Activated naive CD4-positive, alpha-beta T cell treated with Interleukin-2 at 50 U/mL for 16 hours (primary cell): ENCODE results near the gene TNFRSF25.
"Not testable (repeated sequence)": the region's sequence is repeated elsewhere in the genome, so short reads cannot be mapped to it uniquely, and the experiment has no call there.

Source experiments
- DNase-seq: peaks from one replicate; pipeline ENCODE4 v3.0.0-alpha.2; 2020

TNFRSF25 gene

GRCh38 chr1:6450005-6450450, 15.9 kb downstream of the TNFRSF25 start:
- no peak for DNase-seq

DNA sequence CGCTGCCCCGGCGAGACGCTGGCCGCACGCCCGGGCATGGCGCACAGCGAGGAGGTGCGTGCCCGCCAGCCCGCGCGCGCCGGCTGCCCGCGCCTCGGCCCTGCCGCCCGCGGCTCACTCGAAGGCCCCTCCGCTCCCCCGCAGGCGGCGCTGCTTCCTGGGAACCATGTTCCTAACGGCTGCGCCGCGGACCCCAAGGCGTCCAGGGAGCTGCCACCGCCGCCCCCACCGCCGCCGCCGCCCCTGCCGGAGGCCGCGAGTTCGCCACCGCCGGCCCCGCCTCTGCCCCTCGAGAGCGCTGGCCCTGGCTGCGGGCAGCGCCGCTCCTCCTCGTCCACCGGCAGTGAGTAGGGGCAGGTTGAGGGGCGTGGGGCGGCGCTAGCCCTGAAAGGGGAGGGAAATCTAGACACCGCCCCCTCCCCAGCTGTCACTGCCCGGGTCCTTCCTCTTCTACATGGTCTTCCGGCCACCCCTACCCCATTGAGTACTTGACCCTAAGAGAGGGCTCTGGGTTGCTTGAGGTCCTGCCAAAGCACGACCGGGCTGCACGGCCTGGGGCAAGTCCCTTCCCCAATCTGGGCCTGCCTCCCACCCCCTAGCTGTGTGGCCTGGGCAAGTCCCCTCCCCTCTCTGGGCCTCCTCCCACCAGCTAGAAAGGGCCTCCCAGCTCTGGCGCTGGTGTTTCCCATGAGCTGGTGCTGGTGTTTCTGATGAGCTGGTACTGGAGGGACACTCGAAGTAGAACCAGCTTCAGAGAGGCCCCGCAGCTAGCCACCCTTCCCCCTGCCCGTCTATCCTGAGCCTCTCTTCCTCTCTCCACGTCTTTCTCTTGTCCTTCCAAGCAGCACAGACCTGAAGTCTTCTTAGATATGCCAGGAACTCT, 17.0 kb downstream of the TNFRSF25 start:
- DNase-seq, result peak; percentile 52

DNA sequence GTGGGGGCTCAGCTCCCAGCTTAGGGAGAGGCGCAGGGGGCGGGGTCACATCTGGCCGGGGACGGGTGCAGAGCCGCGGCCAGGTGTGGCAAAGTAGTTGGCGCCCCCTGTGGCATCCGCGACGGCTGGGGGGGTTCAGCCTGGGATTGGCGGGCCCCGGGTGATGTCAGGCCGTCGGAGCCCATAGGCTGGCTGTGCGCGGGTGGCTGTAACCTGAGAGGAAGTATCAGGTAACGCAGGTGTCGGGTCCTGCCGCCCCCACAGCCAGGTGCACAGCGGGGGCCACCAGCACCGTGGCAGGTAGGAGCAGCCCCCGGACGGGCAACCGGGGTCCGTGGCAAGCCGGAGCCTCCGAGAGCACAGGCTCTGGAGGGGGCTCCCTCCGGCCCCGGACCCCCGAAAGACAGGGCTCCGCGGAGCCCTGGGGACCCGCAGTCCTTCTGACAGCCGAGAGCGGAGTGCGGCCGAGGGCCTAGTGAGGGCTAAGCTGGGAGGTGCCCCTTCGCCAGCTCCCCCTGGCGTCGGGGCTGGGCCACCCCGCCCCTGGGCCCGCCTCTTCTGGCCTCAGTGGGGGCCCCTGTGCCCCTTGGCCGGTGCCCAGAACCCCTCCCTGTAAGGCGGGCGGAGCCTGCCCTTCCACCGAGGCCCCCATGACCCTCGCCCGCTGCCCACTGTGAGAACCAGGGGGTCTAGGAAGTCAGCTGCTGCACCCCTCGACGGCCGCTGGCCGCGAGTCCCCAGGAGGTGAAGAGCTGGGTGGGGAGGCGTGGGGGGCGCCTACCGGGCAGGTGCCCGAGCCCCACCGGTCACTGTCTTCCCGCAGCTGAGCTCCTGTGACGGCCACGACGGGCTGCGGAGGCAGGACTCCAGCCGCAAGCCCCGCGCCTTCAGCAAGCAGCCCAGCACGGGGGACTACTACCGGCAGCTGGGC, 17.9 kb downstream of the TNFRSF25 start:
- peak; percentile 42 for DNase-seq

DNA sequence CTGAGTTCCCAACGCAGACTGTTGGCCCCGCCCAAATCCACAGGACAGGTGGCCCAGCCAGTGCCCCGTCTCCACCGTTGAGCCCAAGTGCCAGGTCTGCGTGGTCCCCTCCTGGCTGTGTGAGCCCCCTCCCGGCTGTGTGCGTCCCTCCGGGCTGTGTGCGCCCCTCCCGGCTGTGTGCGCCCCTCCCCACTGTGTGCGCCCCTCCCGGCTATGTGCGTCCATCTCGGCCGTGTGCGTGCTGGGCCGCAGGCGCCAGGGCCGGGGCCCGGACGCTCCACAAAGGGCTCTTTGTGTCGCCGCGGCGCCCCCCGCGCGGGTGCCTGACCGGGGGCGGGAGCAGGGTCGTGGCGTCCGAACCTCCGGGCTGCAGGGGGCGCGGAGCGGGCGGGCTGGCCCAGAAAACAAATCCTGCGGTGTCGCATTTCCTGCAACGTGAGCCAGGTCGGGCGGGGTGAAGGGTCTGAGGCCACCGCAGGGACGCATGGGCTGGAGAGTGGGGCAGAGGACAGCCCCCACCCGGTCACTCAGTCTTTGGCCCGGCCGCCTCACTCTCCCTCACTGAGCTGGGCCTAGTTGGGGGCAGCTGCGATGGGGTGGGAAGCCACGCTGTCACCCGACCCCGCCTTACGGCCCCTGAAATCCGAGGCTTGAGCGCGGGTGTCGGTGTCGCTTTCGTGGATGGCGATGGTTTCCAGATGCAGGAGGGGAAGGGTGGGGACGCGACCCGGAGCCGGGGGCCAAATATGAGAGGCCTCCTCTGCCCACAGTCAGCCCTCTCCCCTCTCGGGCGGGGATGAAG, 18.8 kb downstream of the TNFRSF25 start:
- no peak for DNase-seq

DNA sequence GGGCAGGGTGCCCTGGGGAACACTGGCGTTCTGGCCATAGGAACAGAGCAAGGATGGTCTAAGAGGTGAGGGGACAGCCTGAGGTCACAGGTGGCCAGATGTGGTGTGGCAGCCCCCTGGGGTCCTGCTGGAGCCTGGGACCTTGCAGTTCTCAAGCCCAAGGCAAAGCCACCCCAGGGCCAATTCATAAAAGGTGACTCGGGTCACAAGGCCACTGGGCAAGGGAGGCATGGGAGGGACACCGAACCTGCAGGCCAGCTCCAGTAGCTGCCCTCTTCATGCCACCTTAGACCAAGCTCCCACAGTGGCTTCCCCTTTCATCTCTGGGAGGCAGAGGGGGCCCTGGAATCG, 19.3 kb downstream of the TNFRSF25 start:
- no peak for DNase-seq

DNA sequence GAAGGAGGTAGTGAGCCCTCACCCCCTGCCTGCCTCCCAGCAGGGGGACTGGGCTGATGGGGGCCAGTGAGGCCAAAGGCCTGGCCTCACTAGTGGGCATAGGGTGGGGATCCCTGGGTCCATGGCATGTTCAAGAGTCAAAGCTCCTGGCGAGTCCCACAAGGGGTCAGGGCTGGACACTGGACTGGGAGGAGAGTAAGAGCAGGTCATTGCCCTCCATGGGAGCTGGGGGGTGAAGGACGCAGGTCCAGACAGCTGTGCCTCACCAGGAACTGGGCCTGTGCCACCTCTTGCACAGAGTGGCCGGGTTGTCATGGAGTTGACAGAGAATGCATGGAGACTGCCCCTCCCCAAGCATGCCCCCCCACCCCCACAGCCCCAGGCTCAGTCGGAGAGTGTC, 20.0 kb downstream of the TNFRSF25 start:
- DNase-seq, result not testable (repeated sequence)

DNA sequence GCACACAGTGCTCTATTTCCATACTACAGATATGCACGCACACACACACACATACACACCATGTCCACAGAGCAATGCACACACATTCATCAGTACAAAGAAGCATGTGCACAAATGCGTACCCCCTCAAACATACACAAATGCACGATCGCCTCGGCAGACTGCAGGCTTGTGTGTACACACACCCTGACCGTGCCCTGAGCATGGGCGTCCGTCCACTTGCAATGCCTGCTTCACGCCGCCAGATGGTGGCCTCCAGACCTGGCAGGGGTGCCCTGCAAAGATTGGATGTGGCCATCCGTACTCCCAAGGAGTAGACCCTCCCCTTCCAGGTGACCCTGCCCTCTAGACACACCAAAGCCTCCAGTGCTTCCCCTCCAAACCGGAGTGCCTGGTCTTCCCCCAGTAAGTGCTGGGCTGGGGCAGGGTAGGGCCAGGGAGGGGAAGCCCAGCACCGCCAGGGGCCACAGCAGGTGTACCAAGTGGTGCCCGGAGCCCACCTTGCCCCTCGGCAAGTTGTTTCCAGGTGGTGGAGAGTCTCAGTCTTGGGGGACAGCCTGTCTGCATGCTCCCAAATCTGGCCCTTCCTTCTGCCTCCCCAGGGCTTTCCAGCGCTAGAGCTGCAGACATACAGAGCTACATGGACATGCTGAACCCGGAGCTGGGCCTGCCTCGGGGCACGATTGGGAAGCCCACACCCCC, 20.8 kb downstream of the TNFRSF25 start:
- DNase-seq, result peak; percentile 62

- DNase-seq, result no peak
Observed at GRCh38 chr1:6444377-6444776, 21.6 kb downstream of the TNFRSF25 start.

GRCh38 chr1:6443339-6444115, 22.4 kb downstream of the TNFRSF25 start:
- DNase-seq, result no peak

DNA sequence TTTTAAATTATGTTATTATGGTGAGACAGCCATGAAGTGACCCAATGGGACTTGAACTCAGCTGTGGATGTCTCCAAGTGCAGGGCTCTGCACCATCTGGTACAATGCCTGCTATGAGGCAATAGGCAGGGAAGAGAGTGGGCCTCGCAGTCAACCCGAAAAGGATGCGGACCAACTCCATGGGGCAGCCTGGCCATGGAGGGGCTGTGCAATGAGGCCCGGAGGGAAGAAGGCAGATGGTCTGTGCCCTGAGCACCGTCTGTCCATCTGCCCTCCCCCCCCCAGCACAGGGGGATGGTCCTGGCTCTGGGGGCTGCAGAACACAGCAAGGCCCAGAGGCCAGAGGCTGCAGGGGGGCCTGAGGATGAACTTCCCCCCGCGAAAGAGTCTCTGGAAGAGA, 24.4 kb downstream of the TNFRSF25 start:
- DNase-seq, result no peak

DNA sequence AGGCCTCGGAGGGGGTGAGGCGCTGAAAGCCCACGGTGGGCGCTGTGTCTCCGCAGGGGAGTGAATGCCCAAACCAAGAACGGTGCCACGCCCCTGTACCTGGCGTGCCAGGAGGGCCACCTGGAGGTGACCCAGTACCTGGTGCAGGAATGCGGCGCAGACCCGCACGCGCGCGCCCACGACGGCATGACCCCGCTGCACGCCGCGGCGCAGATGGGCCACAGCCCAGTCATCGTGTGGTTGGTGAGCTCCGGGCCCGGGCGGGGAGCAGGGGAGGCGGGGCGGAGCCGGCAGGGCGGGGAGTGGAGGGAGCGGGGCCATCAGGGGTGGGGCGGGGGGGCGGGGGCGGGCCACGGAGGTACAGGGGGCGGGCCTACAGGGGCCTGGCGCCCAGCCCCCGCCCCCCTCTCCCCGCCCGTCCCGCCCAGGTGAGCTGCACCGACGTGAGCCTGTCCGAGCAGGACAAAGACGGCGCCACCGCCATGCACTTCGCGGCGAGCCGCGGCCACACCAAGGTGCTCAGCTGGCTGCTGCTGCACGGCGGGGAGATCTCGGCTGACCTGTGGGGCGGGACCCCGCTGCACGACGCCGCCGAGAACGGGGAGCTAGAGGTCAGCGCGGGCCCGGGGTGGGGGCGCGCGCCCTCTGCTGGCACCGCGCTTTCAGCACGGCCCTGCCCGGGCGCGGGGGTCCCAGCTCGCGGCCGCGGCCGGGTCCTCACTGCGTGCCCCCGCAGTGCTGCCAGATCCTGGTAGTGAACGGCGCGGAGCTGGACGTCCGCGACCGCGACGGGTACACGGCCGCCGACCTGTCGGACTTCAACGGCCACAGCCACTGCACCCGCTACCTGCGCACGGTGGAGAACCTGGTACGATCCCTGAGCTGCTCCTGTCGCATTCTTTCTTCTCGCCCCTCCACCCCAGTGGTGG, 25.5 kb downstream of the TNFRSF25 start:
- peak; percentile 81 for DNase-seq

DNA sequence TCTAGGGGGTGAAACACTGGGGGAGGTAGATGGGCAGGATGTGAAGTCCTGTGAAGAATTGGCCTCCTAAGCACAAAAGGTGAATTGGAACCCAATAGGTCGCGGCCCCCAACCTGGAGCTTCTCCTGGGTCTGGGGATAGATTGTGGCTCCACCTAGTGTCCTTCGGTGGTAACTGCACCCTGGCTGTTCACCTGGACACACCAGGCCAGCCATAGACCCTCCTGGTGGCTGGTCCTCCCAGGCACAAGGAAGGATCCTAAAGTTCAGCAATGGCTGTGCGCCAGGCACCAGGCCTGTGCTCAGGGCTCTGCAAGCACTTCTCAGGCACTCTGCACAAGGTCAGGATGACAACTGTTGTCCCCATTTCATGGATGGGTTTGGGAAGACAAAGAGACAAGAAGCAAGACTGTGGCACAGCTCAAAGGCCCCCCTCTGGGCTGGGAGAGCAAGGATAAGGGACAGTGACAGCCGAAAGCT, 27.9 kb downstream of the TNFRSF25 start:
- peak; percentile 78 for DNase-seq

DNA sequence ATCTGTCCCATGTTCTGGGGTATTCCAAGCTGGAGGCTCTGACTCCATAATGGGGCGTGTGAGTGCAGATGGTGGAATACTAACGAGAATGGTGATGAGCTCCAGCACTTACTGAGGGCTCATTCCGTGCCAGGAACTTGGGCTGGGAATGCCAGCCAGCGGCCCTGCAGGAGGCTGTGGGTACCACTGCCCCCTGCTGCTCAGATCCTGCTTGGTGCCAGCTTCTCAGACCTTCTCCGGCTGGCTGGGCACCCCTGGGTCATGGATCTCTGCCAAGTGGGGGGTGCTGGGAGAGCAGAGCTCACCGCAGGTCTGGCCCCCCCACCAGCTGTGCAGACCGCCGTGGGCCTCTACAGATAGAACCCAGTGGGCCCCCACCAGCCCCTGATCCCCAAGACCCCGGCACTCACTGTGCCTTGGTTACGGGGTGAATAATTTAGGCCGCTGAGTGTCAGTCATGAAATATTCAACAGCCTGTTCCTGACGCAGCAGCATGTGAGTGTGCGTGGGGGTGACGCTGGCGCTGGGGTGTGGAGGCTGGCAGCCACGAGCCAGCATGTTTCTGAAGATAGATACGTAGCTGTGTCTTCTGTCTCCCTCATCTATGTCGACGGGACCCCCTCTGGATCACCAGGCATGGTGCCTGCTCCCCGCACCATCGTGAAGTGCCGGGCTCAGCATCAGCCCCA, 28.8 kb downstream of the TNFRSF25 start:
- DNase-seq, result not testable (repeated sequence)

GRCh38 chr1:6436277-6436676, 29.7 kb downstream of the TNFRSF25 start:
- DNase-seq, result not testable (repeated sequence)

DNA sequence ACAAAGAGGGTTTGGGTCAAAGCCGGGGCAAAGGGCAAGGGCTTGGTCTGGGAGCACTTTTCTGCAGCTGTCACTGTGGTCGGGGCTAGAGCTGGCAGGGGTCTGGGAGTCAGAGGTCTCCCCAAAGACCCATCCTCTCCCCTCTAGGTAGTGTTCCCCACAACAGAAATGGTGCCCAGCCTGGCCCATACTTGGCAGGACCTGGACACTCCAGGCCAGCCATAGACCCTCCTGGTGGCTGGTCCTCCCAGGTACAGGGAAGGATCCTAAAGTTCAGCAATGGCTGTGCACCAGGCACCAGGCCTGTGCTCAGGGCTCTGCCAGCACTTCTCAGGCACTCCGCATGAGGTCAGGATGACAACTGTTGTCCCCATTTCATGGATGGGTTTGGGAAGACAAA, 30.4 kb downstream of the TNFRSF25 start:
- no peak for DNase-seq

- DNase-seq, result no peak
Observed at GRCh38 chr1:6435129-6435528, 30.8 kb downstream of the TNFRSF25 start.

DNA sequence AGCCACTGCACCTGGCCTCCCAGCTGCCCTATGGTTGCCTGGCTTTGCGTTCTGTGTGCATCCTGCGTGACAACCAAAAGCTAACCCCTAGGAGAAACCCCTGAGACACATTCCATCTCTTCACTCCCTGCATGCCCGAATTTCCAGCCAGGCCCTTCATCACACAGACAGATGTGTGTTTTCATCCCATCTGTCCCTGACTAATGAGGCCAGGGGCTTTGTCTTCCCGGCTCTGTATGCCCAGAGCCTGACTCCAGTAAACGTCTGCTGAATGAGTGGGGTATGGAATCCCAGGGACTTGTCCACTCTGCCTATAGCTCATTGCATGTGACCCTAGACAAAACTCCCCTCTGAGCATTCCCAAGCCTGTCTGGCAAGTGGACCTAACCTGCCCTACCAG, 31.8 kb downstream of the TNFRSF25 start:
- DNase-seq, result no peak

GRCh38 chr1:6431645-6432579, 34.1 kb downstream of the TNFRSF25 start:
- not testable (repeated sequence) for DNase-seq
